Keratinocyte (primary cell): Measurements from ENCODE around the gene ING4.

Experiments used
- EZH2 ChIP-seq: IDR thresholded peaks from one replicate; pipeline ENCODE4 v1.6.1; 2012; ENCODE audit warnings: inconsistent platforms, mild to moderate bottlenecking, low read length, moderate library complexity
- TF ChIP-seq, protein P1 (sequence below), 3 experiments: IDR thresholded peaks in 1 of 3; conservative IDR thresholded peaks in 1 of 3; optimal IDR thresholded peaks in 1 of 3; 2 replicates in 2 of 3; 3 replicates in 1 of 3; pipeline versions ENCODE3 to v1.5.1; 2011; ENCODE audit warnings: low read length in 3 of 3, mild to moderate bottlenecking in 3 of 3, moderate library complexity in 2 of 3, control low read depth in 1 of 3, inconsistent platforms in 1 of 3; ENCODE audit not compliant: insufficient read depth in 2 of 3; ENCODE audit errors: extremely low read depth in 1 of 3

DNA sequence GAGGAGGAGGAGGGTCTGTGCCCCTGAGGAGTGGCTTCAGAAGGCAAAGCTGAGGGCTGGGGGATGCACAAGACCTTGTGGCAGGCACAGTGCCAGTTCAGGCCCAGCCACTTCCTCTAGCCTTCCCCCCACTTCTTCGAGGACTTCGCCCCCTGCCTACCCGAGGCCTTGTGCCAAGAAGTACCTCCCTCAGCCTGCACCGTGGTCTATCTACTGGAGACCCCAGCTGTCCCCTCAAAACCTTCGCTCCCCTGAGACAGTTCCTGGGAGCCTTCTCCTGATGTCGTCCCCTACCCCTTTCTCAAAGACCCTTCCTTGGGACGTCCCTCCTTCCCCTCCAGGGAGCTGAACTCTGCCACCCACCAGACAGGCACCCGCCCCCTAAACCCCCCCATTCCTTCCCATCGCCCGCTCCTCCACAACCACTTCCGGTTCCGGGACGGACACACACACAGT is 25.7 kb upstream of the ING4 start:
- TF ChIP-seq, protein P1, sequence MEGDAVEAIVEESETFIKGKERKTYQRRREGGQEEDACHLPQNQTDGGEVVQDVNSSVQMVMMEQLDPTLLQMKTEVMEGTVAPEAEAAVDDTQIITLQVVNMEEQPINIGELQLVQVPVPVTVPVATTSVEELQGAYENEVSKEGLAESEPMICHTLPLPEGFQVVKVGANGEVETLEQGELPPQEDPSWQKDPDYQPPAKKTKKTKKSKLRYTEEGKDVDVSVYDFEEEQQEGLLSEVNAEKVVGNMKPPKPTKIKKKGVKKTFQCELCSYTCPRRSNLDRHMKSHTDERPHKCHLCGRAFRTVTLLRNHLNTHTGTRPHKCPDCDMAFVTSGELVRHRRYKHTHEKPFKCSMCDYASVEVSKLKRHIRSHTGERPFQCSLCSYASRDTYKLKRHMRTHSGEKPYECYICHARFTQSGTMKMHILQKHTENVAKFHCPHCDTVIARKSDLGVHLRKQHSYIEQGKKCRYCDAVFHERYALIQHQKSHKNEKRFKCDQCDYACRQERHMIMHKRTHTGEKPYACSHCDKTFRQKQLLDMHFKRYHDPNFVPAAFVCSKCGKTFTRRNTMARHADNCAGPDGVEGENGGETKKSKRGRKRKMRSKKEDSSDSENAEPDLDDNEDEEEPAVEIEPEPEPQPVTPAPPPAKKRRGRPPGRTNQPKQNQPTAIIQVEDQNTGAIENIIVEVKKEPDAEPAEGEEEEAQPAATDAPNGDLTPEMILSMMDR (optimal IDR thresholded peaks at IDR 0.05 in 1 of 3, IDR thresholded peaks at IDR 0.05 in 1 of 3, conservative IDR thresholded peaks at IDR 0.05 in 1 of 3; ENCODE audit: extremely low read depth in 1 of 3, insufficient read depth in 2 of 3, low read length in 3 of 3): no peak
- no peak for TF ChIP-seq EZH2
